Left lung (tissue), 10 donors: ENCODE data around the gene PRR23E. TPM values are rescaled to one million over a fixed set of nuclear protein-coding genes. Genes with fewer than 3 reads are reported as not detected.
A peak's percentile ranks its signal among the peaks of the same experiment; 100 is the strongest.

Experiments used
- ATAC-seq: fragments of 200-7000 bp; cut with Tn5 transposase; one replicate; pipeline ENCODE4 v1.9.1; 2020; ENCODE audit warnings: moderate library complexity
- DNase-seq, 4 donors: peaks; one replicate each; pipeline ENCODE4 v3.0.0-alpha.2; 2013 to 2020
- H3K27ac ChIP-seq, 2 donors: fragments of 200-600 bp; sonication (generic) in 1 of 2; one replicate each; pipeline versions ENCODE4 v1.5.0 to v1.8.0; 2020 to 2021
- H3K27me3 ChIP-seq, 2 donors: fragments of 200-600 bp; sonication (generic) in 1 of 2; one replicate each; pipeline versions ENCODE4 v1.5.0 to v1.8.0; 2020 to 2021
- H3K36me3 ChIP-seq, 2 donors: fragments of 200-600 bp; sonication (generic) in 1 of 2; one replicate each; pipeline versions ENCODE4 v1.5.0 to v1.8.0; 2020 to 2021
- H3K4me1 ChIP-seq, 2 donors: fragments of 200-600 bp; one replicate each; pipeline ENCODE4 v1.8.0; 2021
- H3K4me3 ChIP-seq, 2 donors: fragments of 200-600 bp; sonication (generic) in 1 of 2; one replicate each; pipeline versions ENCODE4 v1.5.0 to v1.8.0; 2020 to 2021; ENCODE audit warnings: mild to moderate bottlenecking in 1 of 2
- H3K9me3 ChIP-seq, 2 donors: fragments of 200-600 bp; sonication (generic) in 1 of 2; one replicate each; pipeline versions ENCODE4 v1.5.0 to v1.8.0; 2020 to 2021
- CTCF ChIP-seq, 2 donors: fragments of 200-600 bp; sonication (generic) in 1 of 2; IDR thresholded peaks; one replicate each; pipeline versions ENCODE4 v1.5.0 to v1.8.0; 2021; ENCODE audit warnings: antibody characterized with exemption in 2 of 2
- intact Hi-C, 2 donors: fragments of 100-400 bp; cut with DNase I; formaldehyde crosslinking; loops; one replicate each; pipeline versions ENCODE4 v1.11.2 to v1.14.2; 2022
- polyA plus RNA-seq, 6 donors: library from polyadenylated mRNA; unstranded; fragments of 120-200 nt; gene quantifications; one replicate each; pipeline ENCODE4 v1.2.1, GENCODE V29; 2013; ENCODE audit not compliant: insufficient read length in 6 of 6
- total RNA-seq, 2 donors: library from RNA; stranded (reverse); fragmentation: NEBNext Ultra II Directional; extraction: Animal tissue kit (Norgen Biotek cat#: 25700); gene quantifications; one replicate each; pipeline ENCODE4 v1.2.1, GENCODE V29; 2021
- donor health status: DM: no; HTN: yes; CAD: no.
- donor health status: DM: no; HTN: no; CAD: no.

The PRR23E gene
- total and polyA plus RNA-seq, 8 donors: not detected

- Histone ChIP-seq H3K27ac (no peak overlapping the region), H3K4me3 (no peak overlapping the region), H3K4me1 (no peaks in the 10 kb centered on the region), H3K36me3 (no peaks in the 10 kb centered on the region), H3K27me3 (peaks cover 0 to 29% of the 10 kb centered on the region in 2 donors), H3K9me3 (no peaks in the 10 kb centered on the region)
- intact Hi-C loops: no loop called here
- no peak for ATAC-seq
- DNase-seq: peak in 1 of 4 donors; percentile 25
- no peak for TF ChIP-seq CTCF (IDR thresholded peaks at IDR 0.05)
These were observed 28.3 kb upstream of the PRR23E start for GRCh38 chr3:127164615-127165014.

GRCh38 chr3:127165036-127165435 lies 27.9 kb upstream of the PRR23E start:
- H3K36me3 ChIP-seq: no peaks in the 10 kb centered on the region
- no peaks in the 10 kb centered on the region for H3K9me3 ChIP-seq
- H3K27ac ChIP-seq: no peak overlapping the region
- no peaks in the 10 kb centered on the region for H3K4me1 ChIP-seq
- no peak for TF ChIP-seq CTCF (IDR thresholded peaks at IDR 0.05)
- ATAC-seq (no peak), DNase-seq (peak in 1 of 4 donors; percentile 6)
- no peak overlapping the region for H3K4me3 ChIP-seq
- H3K27me3 ChIP-seq: peaks cover 0 to 29% of the 10 kb centered on the region in 2 donors
- intact Hi-C loops: no loop called here

GRCh38 chr3:127165694-127166485 lies 27.0 kb upstream of the PRR23E start:
- DNase-seq (no peak), ATAC-seq (no peak)
- Histone ChIP-seq H3K4me3 (no peak overlapping the region), H3K36me3 (no peaks in the 10 kb centered on the region), H3K27me3 (peaks cover 0 to 28% of the 10 kb centered on the region in 2 donors), H3K9me3 (no peaks in the 10 kb centered on the region), H3K4me1 (no peaks in the 10 kb centered on the region), H3K27ac (no peak overlapping the region)
- no peak for TF ChIP-seq CTCF (IDR thresholded peaks at IDR 0.05)
- intact Hi-C loops: no loop called here

- Histone ChIP-seq H3K4me1 (no peaks in the 10 kb centered on the region), H3K36me3 (no peaks in the 10 kb centered on the region), H3K27me3 (peaks cover 0 to 32% of the 10 kb centered on the region in 2 donors), H3K9me3 (no peaks in the 10 kb centered on the region), H3K27ac (no peak overlapping the region), H3K4me3 (no peak overlapping the region)
- intact Hi-C loops: no loop called here
- DNase-seq (peak in 1 of 4 donors; percentile 18), ATAC-seq (no peak)
- no peak for TF ChIP-seq CTCF (IDR thresholded peaks at IDR 0.05)
These were observed 26.3 kb upstream of the PRR23E start for GRCh38 chr3:127166501-127167065.

- TF ChIP-seq CTCF (IDR thresholded peaks at IDR 0.05): no peak
- Histone ChIP-seq H3K27me3 (peaks cover 0 to 41% of the 10 kb centered on the region in 2 donors), H3K4me1 (no peaks in the 10 kb centered on the region), H3K4me3 (no peak overlapping the region), H3K27ac (no peak overlapping the region), H3K36me3 (no peaks in the 10 kb centered on the region), H3K9me3 (no peaks in the 10 kb centered on the region)
- intact Hi-C loops: no loop called here
- DNase-seq: no peak
- no peak for ATAC-seq
These were observed 25.5 kb upstream of the PRR23E start for GRCh38 chr3:127167315-127168043.
